GM12878 (cell line): ENCODE data around the gene TMEM14B. TPM values are rescaled to one million over a fixed set of nuclear protein-coding genes. Genes with fewer than 3 reads are reported as not detected.
A peak's percentile ranks its signal among the peaks of the same experiment; 100 is the strongest.

Experiments
- ATAC-seq: fragments of 200-7000 bp; cut with Tn5 transposase; 3 replicates; pipeline ENCODE4 v1.9.1; 2020; ENCODE audit warnings: mild to moderate bottlenecking, moderate library complexity
- BruUV-seq: library from RNA; stranded (reverse); fragments of 400-500 nt; replicated peaks from 2 replicates; lab custom pipeline; 2021; lab: Mats Ljungman, UMichigan
- CTCF ChIA-PET: fragments of 300-600 bp; sonication (Branson Sonifier 250); formaldehyde crosslinking; extraction: SDS; loops from one replicate; lab custom pipeline; 2021; ENCODE audit warnings: inconsistent platforms; lab: Yijun Ruan, JAX
- POLR2A ChIA-PET: fragments of 350-600 bp; formaldehyde crosslinking; extraction: SDS; loops from one replicate; lab custom pipeline; 2021; ENCODE audit warnings: inconsistent platforms; lab: Charles Lee
- RAD21 ChIA-PET: fragments of 300-600 bp; sonication (Branson Sonifier 250); formaldehyde crosslinking; loops from one replicate; lab custom pipeline; 2023; ENCODE audit warnings: antibody characterized with exemption; ENCODE audit not compliant: unreplicated experiment; lab: Charles Lee
- SMC1A ChIA-PET: fragments of 300-600 bp; sonication (Branson Sonifier 250); formaldehyde crosslinking; loops from one replicate; lab custom pipeline; 2023; ENCODE audit not compliant: unreplicated experiment, uncharacterized antibody; lab: Charles Lee
- DNase-seq: peaks from one replicate; pipeline ENCODE4 v3.0.0-alpha.2; 2011; ENCODE audit warnings: low read depth, low spot score
- FAIRE-seq: peaks from 3 replicates; lab custom pipeline; 2011; peaks lifted over from hg19 to GRCh38; lab: Jason Lieb, UNC
- H2AFZ ChIP-seq: 2 replicates; pipeline ENCODE4 v1.6.0; 2011; ENCODE audit warnings: low read depth, low read length, control low read depth; ENCODE audit not compliant: control insufficient read depth
- H3K27ac ChIP-seq: 2 replicates; pipeline ENCODE4 v1.5.1; 2011; ENCODE audit warnings: control low read depth; ENCODE audit not compliant: control insufficient read depth, insufficient read depth
- H3K27me3 ChIP-seq, 2 experiments: replicated peaks in 1 of 2; 2 replicates each; pipeline versions ENCODE4 v1.6.0 to v1.6.1; 2011; ENCODE audit warnings: low read length in 1 of 2; ENCODE audit not compliant: control insufficient read depth in 2 of 2, insufficient read depth in 2 of 2
- H3K36me3 ChIP-seq, 2 experiments: 2 replicates each; pipeline ENCODE4 v1.5.1; 2011; ENCODE audit warnings: low read length in 1 of 2; ENCODE audit not compliant: control insufficient read depth in 2 of 2, insufficient read depth in 2 of 2
- H3K4me1 ChIP-seq: 2 replicates; pipeline ENCODE4 v1.6.1; 2011; ENCODE audit warnings: mild to moderate bottlenecking, low read length, moderate library complexity, mixed read lengths; ENCODE audit not compliant: control insufficient read depth, insufficient read depth
- H3K4me2 ChIP-seq: 2 replicates; pipeline ENCODE4 v1.6.0; 2011; ENCODE audit warnings: control low read depth; ENCODE audit not compliant: control insufficient read depth, insufficient read depth
- H3K4me3 ChIP-seq: fragments of 200-600 bp; sonication (generic); 2 replicates; pipeline ENCODE4 v1.5.1; 2016
- H3K79me2 ChIP-seq: 2 replicates; pipeline ENCODE4 v1.6.0; 2011; ENCODE audit warnings: low read length; ENCODE audit not compliant: control insufficient read depth, insufficient read depth
- H3K9ac ChIP-seq: 2 replicates; pipeline ENCODE4 v1.8.0; 2011; ENCODE audit warnings: low read length, control low read depth, mixed read lengths; ENCODE audit not compliant: control insufficient read depth, insufficient read depth
- H3K9me3 ChIP-seq: replicated peaks from 3 replicates; pipeline ENCODE4 v1.5.1; 2011; ENCODE audit warnings: mild to moderate bottlenecking, low read length; ENCODE audit not compliant: control insufficient read depth, insufficient read depth
- H4K20me1 ChIP-seq: 2 replicates; pipeline ENCODE4 v1.6.0; 2011; ENCODE audit not compliant: control insufficient read depth, insufficient read depth
- BRCA1 ChIP-seq: IDR thresholded peaks from 2 replicates; pipeline ENCODE4 v1.6.1; 2011; ENCODE audit warnings: low read depth, low read length, improper control_type of control experiment
- CBFB ChIP-seq: IDR thresholded peaks from 2 replicates; pipeline ENCODE4 v1.6.1; 2016; ENCODE audit warnings: antibody characterized with exemption, low read depth
- CBX3 ChIP-seq: fragments of 200-600 bp; sonication (generic); IDR thresholded peaks from 2 replicates; pipeline ENCODE4 v1.6.1; 2016; ENCODE audit warnings: low read depth, borderline replicate concordance
- E2F4 ChIP-seq: IDR thresholded peaks from 2 replicates; pipeline ENCODE4 v1.6.1; 2012; ENCODE audit warnings: low read depth, low read length, improper control_type of control experiment
- IRF4 ChIP-seq: IDR thresholded peaks from 2 replicates; pipeline ENCODE4 v1.6.1; 2011; ENCODE audit warnings: low read depth, low read length
- MYC ChIP-seq: IDR thresholded peaks from 2 replicates; pipeline ENCODE4 v1.6.1; 2011; ENCODE audit warnings: mild to moderate bottlenecking, low read length, moderate library complexity, inconsistent platforms; ENCODE audit not compliant: insufficient read depth, insufficient replicate concordance, insufficient read length, severe bottlenecking
- NR2C1 ChIP-seq: fragments of 450-650 bp; IDR thresholded peaks from 2 replicates; pipeline ENCODE4 v1.6.1; 2017; ENCODE audit warnings: antibody characterized with exemption, mild to moderate bottlenecking, moderate library complexity
- PKNOX1 ChIP-seq: fragments of 450-650 bp; IDR thresholded peaks from 2 replicates; pipeline ENCODE4 v1.6.1; 2016; ENCODE audit warnings: mild to moderate bottlenecking
- POLR2A ChIP-seq: IDR thresholded peaks from 2 replicates; pipeline ENCODE4 v1.6.1; 2011; ENCODE audit warnings: low read depth, mild to moderate bottlenecking, low read length
- SMARCA5 ChIP-seq: fragments of 450-650 bp; IDR thresholded peaks from 2 replicates; pipeline ENCODE4 v1.6.1; 2017; ENCODE audit warnings: mild to moderate bottlenecking
- TBL1XR1 ChIP-seq: IDR thresholded peaks from 2 replicates; pipeline ENCODE4 v1.6.1; 2012; ENCODE audit warnings: low read depth, low read length, improper control_type of control experiment
- ZBTB4 ChIP-seq: fragments of 450-650 bp; formaldehyde crosslinking; IDR thresholded peaks from 2 replicates; pipeline ENCODE4 v1.4.0; 2022; ENCODE audit warnings: mild to moderate bottlenecking, moderate library complexity
- WGBS: methylation state at CpG from one replicate; pipeline ENCODE4 v1.1.6; 2016; ENCODE audit warnings: low lambda C conversion rate; ENCODE audit not compliant: insufficient replicate concordance, insufficient coverage; ENCODE audit errors: missing lambda C conversion rate; 5-methylcytosine and 5-hydroxymethylcytosine counted together
- in situ Hi-C: fragments of 300-500 bp; cut with MboI; formaldehyde crosslinking; loops from 9 replicates; pipeline ENCODE4 v1.14.3; 2018; ENCODE audit warnings: mixed read lengths
- intact Hi-C: fragments of 100-400 bp; cut with micrococcal nuclease; formaldehyde crosslinking; loops from one replicate; pipeline ENCODE4 v1.14.2; 2022; ENCODE audit not compliant: unreplicated experiment
- polyA plus RNA-seq, 11 experiments: library from polyadenylated mRNA; depleted of rRNA in 4 of 11; unstranded in 6 of 11; stranded (reverse) in 5 of 11; fragments of >200 nt; fragmentation: Nextera tagmentation in 4 of 11; fragmentation: Illumina TruSeq in 1 of 11; extraction: Ambion mirVana in 4 of 11; extraction: Trizol in 1 of 11; gene quantifications; 1 replicate in 1 of 11; 2 replicates in 10 of 11; pipeline versions ENCODE4 v1.2.1 to v1.2.3, GENCODE V29; 2011 to 2016; ENCODE audit warnings: inconsistent platforms in 2 of 11, missing spikeins in 2 of 11, low read depth in 1 of 11
- total RNA-seq, 4 experiments: library from RNA; depleted of rRNA in 3 of 4; stranded (reverse); fragments of >200 nt in 3 of 4; fragmentation: Illumina TruSeq in 1 of 4; extraction: Trizol in 1 of 4; gene quantifications; 2 replicates each; pipeline versions ENCODE4 v1.2.1 to v1.2.3, GENCODE V29; 2013 to 2021

The TMEM14B gene
- total and polyA plus RNA-seq, 10 of the 15 experiments (the other 5 are each of a cell fraction or from before 2014, with no cell fraction given): 80.5 to 399 (median 136) TPM

GRCh38 chr6:10721850-10722569 lies 25.6 kb upstream of the TMEM14B start:
- peak overlapping the region; percentile 81 for H2AFZ ChIP-seq
- DNase-seq (no peak), ATAC-seq (no peak), FAIRE-seq (peak; percentile 54)
- no peaks in the 10 kb centered on the region; a peak in 1 of 4 replicates for H3K36me3 ChIP-seq
- H3K9me3 ChIP-seq: peaks cover 12% of the 10 kb centered on the region
- no peaks in the 10 kb centered on the region for H4K20me1 ChIP-seq
- no peaks in the 10 kb centered on the region for H3K27me3 ChIP-seq
- ChIA-PET SMC1A (interaction anchor here (0.9 to 4.1 kb wide), 7 partner anchors 10 to 244 kb away, joined by 3 to 46 read pairs (median 4); partner anchors contain the start of genes C6orf52, PAK1IP1 and TMEM14B), POLR2A (interaction anchor here (0.5 to 6.0 kb wide), 6 partner anchors 21 to 211 kb away, joined by 3 to 40 read pairs (median 4); partner anchors contain the start of genes C6orf52, PAK1IP1 and TMEM14B), RAD21 (interaction anchor here (1.2 to 2.4 kb wide), 9 partner anchors 14 to 211 kb away, joined by 3 to 12 read pairs (median 5); partner anchors contain the start of genes C6orf52, PAK1IP1 and TMEM14B), CTCF (interaction anchor here (0.9 to 2.1 kb wide), 9 partner anchors 11 to 214 kb away, joined by 3 to 11 read pairs (median 4); partner anchors contain the start of gene TMEM14B)
- BruUV-seq: TSS peak; percentile 88
- TF ChIP-seq SMARCA5 (no peak), CBFB (no peak), BRCA1 (no peak), MYC (no peak), E2F4 (no peak), CBX3 (no peak), NR2C1 (no peak), ZBTB4 (no peak), IRF4 (no peak), POLR2A (no peak), TBL1XR1 (no peak), PKNOX1 (no peak)
- peak overlapping the region; percentile 70 for H3K9ac ChIP-seq
- peak overlapping the region; percentile 97 for H3K4me3 ChIP-seq
- intact Hi-C loops: loop anchor here (1.0 to 10.0 kb wide), 2 partner anchors 28 to 187 kb away; partner anchors contain the start of genes C6orf52 and PAK1IP1
- peaks cover 4% of the 10 kb centered on the region for H3K4me1 ChIP-seq
- H3K79me2 ChIP-seq: peaks cover 13% of the 10 kb centered on the region
- H3K27ac ChIP-seq: peak overlapping the region; percentile 44; the same call in 1 of the 2 replicates
- in situ Hi-C loops: no loop called here
- H3K4me2 ChIP-seq: peak overlapping the region; percentile 43
- 66% methylated on average over 11 of the region's 11 CpGs for WGBS
